HG02884 (cell line): ENCODE data around the gene NR1D1.

Source experiments
- ATAC-seq: cut with Tn5 transposase; IDR thresholded peaks from one replicate; pipeline ENCODE4 v1.9.1; 2021; ENCODE audit warnings: mild to moderate bottlenecking, moderate library complexity; ENCODE audit not compliant: unreplicated experiment

NR1D1 gene

DNA sequence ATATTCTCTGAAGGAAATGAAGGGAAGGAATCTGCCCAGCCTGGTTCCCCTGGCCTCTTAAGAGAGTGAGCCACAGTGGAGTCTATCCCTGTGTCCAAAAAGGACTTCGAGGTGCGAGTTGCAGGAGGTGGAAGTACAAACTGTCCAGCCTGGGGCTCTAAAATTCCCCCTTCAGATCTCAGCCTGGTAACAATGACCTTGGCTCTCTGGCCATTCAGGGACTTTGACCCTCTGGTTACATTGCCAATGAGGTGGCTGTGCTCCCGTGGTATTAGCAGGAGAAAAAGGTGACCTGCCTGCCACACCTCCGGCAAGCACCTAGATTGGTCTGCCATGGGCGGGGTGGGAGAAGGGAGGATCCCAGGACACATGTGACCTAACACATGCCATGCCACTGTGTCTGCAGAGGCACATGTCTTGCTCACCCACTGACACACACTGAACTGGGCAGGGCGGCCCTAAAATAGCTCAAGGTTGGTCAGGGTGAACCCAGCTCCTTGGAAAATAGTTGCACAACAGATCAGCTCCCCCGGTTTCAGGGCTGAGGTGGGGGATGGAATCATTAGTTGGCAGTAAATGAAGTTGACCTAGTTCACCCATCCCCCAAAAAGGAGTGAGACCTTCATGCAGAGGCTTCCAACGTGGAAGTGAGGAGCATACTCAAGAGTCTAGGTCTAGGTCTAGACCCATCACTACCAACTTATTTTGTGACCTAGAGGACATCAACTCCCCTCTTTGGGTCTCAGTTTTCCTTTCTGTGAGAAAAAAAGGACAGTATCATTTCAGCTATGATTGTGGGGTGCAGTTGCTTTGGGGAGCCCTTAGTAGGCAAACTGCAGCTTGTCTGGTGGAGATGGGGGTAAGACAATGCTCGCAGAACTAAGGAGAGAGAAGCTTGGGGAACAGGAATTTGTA is 2.2 kb downstream of the NR1D1 start:
- no peak for ATAC-seq

DNA sequence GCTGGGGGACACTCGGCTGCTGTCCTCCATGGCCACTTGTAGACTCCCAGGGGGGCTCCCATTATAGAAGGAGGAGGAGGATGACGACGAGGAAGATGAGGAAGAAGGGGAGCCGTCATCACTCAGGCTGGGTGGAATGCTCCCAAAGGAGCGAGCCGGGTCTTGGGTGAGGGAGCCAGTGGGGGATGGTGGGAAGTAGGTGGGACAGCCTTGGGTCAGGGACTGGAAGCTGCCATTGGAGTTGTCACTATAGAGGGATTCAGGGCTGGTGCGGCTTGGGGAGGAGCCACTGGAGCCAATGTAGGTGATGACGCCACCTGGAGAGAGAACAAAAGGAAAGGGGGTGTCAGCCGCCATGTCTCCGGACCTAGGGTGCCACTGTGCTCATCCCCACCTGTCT is 3.3 kb downstream of the NR1D1 start:
- no peak for ATAC-seq

DNA sequence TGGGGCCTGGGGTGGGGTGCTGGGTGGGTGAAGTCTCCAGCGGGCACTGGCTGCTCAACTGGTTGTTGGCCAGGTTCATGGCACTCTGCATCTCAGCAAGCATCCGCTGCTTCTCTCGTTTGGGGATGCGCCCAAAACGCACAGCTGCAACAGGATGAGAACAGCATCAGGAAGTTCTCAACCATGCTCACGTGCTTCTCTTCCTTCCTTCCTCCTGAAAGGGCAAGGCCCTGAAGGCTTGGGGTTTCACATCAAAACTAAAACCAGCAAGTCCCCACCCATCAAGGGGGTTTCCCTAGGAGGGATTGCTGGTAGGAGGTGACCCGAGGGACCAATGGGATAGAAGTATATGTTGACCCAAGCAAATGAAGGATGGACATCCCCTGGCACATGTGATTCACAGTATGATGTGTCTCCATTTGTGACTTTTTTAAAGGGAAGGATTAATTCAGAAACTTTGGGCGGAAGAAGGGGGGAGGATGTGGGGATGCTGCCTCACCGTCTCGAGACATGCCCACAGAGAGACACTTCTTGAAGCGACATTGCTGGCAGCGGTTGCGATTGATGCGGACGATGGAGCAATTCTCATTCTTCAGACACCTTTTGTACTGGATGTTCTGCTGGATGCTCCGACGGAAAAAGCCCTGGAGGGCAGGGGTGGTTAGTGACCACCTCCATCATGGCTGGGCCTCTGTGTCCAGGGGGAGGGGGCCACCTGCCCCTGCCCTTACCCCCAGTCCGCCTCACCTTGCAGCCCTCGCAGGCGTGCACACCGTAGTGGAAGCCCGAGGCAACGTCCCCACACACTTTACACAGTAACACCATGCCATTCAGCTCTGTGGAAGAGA is 4.2 kb downstream of the NR1D1 start:
- ATAC-seq = peak; percentile 52

DNA sequence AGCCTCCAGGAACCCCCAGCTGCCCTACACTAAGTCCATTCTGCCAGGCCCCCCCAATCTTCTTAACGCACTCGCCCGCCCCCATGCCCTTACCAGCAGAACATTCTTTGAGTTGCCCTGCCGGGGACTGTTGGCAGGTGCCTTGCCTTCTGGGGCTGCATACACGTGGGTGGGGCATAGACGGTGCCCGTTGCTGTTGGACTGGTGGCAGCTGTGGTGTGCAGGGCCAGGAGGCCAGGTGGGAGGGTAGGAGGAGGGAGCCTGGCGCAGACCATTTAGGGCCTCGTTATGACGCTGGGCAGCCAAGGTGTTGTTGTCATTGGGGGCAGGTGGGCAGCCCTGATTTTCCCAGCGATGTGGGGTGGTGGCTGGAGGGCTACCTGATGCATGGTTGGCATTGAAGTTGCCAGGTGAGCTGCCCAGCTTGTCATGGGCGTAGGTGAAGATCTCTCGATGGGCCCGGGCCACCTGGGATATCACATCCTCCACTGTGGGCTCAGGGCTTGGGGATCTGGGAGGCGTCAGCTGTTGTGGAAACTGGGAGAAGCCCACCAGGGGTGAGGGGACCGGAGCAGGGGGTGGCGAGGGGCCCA is 4.9 kb downstream of the NR1D1 start:
- ATAC-seq = no peak

DNA sequence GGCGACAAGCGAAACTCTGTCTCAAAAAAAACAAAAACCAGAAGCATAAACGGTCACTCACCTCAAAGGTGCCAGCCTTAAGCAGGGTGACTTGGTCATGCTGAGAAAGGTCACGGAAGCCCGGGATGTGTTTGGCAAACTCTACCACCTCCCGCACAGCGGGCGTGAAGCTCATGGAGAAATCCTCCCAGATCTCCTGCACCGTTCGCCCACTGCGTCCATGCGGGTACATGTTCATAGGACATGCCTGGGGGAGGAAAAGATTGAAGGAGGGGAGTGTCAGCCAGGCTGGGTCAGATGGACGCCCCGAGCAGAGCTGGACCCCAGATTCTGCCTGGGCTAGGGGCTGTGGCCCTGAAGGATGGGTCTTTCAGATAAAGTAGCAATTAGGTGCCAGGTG is 5.5 kb downstream of the NR1D1 start:
- no peak for ATAC-seq

DNA sequence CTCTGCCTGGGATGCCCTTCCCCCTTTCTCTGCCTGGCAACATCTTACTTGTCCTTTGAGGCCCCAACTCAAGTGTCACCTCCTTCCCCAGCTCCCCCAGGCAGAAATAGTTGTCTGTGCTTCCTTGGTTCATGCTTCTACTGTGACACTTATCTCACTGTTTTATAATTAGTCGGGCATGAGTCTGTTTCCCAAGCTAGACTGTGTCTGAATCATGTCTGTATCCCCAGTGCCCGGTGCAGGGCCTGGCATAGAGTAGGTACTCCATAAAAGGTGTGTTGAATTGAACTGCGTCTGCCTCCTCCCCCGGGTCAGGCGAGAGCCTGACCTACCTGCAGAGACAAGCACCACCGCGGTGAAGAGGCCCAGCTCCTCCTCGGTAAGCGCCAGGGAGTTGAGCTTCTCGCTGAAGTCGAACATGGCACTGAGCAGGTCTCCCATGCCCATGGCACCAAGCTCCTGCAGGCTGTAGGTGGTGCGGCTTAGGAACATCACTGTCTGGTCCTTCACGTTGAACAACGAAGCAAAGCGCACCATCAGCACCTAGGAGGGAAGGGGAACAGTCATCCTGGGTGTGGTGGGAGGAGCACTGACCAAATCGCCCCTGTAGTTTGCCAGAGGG is 6.7 kb downstream of the NR1D1 start:
- ATAC-seq = no peak

DNA sequence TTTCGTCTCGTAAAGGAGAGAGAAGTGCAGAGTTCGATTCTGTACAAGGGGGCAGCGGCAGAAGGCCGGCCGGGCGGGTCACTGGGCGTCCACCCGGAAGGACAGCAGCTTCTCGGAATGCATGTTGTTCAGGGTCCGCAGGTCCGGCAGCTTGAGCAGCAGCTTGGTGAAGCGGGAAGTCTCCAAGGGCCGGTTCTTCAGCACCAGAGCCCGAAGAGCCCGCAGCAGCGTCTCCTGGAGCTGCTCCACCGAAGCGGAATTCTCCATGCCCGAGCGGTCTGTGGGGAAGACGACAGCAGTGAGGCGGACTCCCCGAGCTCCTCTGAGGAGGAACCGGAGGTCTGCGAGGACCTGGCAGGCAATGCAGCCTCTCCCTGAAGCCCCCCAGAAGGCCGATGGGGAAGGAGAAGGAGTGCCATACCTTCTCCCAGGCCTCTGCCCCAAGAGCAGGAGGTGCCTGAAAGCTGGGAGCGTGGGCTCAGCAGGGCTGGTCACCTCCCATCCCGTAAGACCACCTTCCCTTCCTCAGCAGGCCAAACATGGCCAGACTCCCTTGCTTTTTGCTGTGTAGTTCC is 7.3 kb downstream of the NR1D1 start:
- ATAC-seq = no peak

DNA sequence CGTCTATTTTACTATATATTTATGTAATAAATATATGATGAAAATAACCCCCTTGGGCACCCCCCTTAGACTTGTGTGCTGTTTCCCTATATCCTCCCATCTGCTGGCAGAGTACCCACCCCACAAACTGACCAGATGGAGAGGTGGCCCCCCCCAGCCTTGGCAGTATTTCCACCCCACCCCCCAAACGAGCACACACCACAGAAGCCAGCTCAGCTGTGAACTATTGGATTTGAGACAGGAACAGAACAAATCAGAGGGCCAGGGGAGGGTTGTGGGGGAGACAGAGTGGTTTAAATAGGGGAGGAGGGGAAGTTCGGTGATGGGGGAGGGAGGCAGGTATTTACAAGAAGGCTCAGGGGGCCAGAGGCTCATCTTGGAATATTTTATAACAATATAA is 7.8 kb downstream of the NR1D1 start:
- ATAC-seq = no peak

DNA sequence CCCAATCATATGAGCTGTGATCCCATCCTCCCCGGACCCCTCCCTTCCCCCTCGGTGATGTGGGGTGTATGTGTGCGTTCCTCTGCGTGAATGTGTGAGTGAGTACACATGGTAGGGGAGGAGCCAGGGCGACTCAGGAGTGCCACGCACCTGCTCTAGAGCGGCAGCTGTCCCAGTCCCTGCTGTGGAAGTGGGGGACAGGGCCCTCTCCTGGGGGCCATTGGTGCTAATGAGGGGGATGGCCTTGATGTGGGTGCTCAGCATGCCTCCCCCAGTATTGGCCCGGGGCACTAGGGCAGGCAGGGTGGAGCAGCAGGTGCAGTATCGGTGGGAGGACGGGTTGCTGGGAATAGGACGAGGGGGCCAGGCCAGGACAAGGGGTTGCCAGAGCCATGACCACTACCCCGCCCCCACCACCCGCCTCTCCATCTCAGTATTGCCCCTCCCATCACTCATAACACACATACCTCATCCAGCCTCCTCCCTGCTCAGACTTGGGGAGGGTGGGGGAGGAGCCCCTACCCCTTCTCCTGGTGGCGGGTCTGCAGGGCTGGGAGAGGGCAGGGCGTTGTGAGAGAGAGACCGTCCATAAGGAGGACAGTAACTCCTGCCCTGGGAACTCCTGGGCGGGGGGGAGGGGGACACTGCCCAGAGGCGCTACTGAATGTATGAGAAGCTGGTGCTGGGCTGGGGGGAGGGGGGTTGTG is 8.5 kb downstream of the NR1D1 start:
- no peak for ATAC-seq

DNA sequence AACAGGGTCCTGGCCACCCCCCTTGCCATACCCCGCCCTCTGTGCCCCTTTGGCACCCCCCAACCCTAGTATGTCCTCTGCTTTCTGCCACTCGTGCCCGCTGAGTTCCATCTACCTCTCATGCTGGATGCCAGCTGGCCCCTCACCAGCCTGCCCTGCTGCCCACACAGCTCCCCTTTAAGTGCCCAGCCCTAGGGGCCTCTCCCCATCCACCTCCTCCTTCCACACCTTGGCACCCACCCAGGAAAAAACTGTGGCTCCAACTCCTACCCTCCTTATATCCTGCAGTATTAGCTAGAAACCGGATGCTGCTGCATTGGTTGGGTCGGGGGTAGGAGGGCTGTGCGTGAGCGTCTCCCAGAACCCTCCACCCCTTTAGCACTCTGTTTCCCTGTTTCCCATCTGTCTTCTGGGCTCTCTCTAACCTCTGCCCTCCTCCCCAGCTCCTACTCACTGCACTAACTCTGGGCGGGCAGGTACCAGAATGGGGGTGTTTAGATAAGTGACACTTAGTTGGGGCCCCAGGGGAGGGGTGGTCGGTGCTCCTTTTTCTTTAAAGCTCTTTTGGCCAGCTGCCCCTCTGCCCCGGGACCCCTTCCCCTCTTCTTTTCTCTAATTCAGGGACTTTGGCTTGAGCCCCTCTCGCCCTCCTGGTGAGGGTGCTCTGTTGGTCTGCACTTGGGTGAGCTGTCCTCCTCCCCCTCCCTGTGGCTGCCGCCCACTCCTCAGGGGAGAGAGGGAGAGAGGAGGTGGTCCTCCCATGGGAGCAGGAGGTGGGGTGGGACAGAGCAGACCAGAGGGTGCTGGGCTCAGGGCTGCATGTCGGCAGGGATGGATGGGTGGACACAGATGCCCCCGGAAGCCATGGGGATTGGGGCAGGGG is 9.9 kb downstream of the NR1D1 start:
- ATAC-seq = no peak

DNA sequence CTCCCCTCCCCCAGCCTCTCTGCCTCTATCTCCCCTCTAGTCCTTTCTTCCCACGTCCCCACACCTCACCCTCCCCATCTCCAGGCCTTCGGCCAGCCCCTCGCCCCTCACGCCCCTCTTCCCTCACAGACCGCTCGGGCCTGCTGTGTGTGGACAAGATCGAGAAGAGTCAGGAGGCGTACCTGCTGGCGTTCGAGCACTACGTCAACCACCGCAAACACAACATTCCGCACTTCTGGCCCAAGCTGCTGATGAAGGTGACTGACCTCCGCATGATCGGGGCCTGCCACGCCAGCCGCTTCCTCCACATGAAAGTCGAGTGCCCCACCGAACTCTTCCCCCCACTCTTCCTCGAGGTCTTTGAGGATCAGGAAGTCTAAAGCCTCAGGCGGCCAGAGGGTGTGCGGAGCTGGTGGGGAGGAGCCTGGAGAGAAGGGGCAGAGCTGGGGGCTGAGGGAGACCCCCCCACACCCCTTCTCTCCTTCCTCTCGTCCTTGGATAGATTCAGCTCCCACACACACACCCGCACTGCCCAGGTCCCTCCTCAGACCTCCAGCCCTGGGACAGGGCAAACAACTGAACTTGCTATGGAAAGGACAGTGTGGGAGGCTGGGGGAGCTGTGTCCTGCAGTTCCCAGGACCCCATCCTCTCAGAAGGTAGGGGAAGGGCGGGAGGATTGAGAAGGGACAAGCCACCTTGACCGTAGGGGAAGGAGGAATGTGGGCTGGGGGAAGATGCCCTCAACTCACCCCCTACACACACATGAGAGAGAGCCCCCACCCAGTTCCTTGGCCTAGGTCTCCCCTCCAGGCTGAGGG is 11.1 kb downstream of the NR1D1 start:
- no peak for ATAC-seq

DNA sequence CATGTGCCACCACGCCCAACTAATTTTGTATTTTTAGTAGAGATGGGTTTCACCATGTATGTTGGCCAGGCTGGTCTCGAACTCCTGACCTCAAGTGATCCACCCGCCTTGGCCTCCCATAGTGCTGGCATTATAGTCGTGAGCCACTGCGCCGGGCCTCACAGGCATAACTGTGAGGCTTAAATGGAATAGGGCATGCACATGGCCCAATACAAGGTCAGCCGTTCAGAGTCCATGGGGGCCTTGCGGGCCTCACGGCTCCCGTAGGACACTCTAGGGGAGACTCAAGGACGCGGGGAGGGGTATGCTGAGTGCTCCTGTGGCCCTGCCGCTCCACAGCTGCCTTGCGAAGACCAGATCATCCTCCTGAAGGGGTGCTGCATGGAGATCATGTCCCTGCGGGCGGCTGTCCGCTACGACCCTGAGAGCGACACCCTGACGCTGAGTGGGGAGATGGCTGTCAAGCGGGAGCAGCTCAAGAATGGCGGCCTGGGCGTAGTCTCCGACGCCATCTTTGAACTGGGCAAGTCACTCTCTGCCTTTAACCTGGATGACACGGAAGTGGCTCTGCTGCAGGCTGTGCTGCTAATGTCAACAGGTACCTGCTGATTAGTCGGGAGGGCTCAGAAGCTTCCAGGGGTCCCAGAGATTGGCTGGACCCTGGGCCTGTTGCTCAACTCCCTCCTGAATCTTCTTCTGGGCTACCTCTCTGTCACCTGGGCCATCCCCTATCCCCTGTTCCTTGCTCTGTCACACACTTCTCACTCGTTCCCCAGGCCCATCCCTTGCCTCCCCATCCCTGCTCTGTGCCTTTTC is 12.3 kb downstream of the NR1D1 start:
- ATAC-seq = no peak

DNA sequence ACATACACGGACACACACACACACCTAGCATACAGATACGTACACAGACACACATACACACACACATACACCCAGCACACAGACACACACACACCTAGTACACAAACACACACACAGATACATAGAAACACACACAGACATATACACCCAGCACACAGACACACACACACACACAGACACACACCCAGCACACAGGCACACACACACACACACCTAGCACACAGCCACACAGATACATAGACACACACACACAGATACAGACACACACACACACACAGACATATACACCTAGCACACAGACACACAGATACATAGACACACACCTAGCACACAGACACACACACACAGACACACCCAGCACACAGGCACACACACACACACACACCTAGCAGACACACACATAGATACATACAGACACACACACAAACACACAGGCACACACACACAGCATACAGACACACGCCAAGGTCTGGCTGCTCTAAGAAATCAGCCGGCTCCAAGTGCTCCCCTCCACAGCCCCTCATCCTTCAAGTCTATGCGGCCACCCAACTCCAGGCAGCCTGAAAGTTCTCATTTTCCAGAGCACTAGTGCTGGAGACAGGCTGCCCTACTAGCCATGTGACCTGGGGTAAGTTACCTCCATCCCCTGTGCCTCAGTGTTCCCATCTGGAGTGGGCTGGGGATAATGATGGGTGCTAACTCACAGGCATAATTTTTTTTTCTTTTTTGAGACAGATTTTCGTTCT is 13.2 kb downstream of the NR1D1 start:
- ATAC-seq = no peak

DNA sequence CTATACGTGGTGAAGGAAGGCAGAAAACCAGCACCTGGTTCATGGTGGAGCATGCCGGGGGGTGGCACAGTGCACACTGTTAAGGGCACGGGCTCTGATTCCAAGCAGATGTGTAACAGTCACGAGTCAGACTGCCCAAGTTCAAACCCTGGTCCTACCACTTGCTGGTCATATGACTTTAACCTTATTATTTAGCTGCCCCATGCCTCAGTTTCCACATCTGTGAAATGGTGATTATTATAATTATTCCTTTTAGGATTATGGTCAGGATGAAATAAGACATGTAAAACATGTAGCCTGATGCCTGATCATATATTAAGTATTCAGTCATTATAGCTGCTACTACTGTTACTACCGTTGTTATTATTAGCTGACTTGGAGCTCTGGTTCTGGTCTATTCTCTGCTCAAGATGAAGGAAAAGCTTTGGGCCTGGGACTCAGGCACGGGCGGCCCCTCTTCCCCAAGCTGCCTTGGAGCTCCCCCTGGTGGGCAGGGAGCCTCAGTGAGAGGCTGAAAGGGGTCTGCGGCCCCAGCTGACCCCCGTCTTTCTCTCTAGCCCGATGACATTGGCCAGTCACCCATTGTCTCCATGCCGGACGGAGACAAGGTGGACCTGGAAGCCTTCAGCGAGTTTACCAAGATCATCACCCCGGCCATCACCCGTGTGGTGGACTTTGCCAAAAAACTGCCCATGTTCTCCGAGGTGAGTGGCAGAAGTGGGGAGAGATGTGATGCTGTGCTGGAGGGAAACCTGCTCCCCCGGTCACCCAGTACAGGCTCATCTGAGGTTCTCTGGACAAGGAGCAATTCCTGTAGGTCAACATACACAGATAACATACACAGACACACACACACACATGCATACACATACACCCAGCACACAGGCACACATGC is 14.0 kb downstream of the NR1D1 start:
- no peak for ATAC-seq

DNA sequence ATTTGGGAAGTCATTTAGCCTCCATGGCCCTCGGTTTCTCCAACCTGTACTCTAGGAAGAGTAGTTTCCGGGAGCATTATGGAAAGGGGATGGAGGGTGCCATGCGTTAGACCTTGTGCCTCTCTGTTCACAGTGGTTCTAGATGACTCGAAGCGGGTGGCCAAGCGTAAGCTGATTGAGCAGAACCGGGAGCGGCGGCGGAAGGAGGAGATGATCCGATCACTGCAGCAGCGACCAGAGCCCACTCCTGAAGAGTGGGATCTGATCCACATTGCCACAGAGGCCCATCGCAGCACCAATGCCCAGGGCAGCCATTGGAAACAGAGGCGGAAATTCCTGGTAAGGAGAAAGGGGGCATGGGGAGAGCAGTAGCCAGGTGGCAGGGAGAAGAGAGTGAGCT is 15.9 kb downstream of the NR1D1 start:
- ATAC-seq = no peak

DNA sequence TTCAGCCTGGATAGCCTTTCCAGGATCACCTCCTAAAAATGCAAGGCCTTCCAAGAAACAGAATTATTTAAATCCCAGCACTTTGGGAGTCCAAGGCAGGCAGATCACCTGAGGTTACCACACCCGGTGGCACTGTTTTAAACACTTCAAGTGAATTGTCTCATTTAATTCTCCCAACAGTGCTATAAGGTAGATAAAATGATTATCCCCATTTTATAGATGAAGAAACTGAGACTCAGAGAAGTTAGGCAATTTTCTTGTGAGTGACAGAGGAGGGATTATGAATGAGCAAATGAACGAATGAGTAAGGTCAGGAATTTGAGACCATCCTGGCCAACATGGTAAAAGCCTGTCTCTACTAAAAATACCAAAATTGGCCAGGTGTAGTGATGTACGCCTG is 20.8 kb downstream of the NR1D1 start:
- no peak for ATAC-seq
